T-cell (primary cell): ENCODE results near the gene VPS13D. TPM values are rescaled to one million over a fixed set of nuclear protein-coding genes. Genes with fewer than 3 reads are reported as not detected.

Source experiments
- ATAC-seq, 4 experiments: fragments of 200-7000 bp in 3 of 4; fragments of 150-1000 bp in 1 of 4; cut with Tn5 transposase; replicated peaks in 1 of 4; 1 replicate in 3 of 4; 2 replicates in 1 of 4; pipeline ENCODE4 v1.10.0; 2021; ENCODE audit warnings: moderate library complexity in 3 of 4, mild to moderate bottlenecking in 2 of 4, moderate number of reproducible peaks in 1 of 4
- CTCF ChIA-PET, 2 donors: fragments of 300-600 bp; sonication (Branson Sonifier 250); formaldehyde crosslinking; loops; one replicate each; lab custom pipeline; 2022; ENCODE audit warnings: antibody characterized with exemption in 2 of 2; lab: Charles Lee
- POLR2A ChIA-PET, 2 donors: fragments of 300-600 bp; sonication (Branson Sonifier 250); formaldehyde crosslinking; loops; one replicate each; lab custom pipeline; 2022; ENCODE audit warnings: antibody characterized with exemption in 2 of 2; lab: Charles Lee
- DNase-seq, 35 experiments: peaks; one replicate each; pipeline versions ENCODE4 v3.0.0 to v3.0.0-alpha.2; 2013 to 2023
- H3K27ac ChIP-seq: one replicate; pipeline ENCODE4 v1.5.1; 2013; ENCODE audit warnings: low read length
- H3K27me3 ChIP-seq, 2 experiments: replicated peaks in 1 of 2; 1 replicate in 1 of 2; 2 replicates in 1 of 2; pipeline versions ENCODE4 v1.6.1 to v1.7.0; 2013; ENCODE audit warnings: low read length in 1 of 2, mixed read lengths in 1 of 2; ENCODE audit not compliant: control insufficient read depth in 2 of 2, insufficient read depth in 2 of 2; ENCODE audit errors: extremely low read depth in 1 of 2
- H3K36me3 ChIP-seq, 2 donors: 1 replicate in 1 of 2; 2 replicates in 1 of 2; pipeline versions ENCODE4 v1.6.1 to v1.7.0; 2013; ENCODE audit warnings: low read length in 1 of 2; ENCODE audit not compliant: control insufficient read depth in 2 of 2, insufficient read depth in 1 of 2; ENCODE audit errors: extremely low read depth in 1 of 2
- H3K4me1 ChIP-seq, 2 experiments: 1 replicate in 1 of 2; 2 replicates in 1 of 2; pipeline versions ENCODE4 v1.6.1 to v1.7.0; 2013; ENCODE audit warnings: low read length in 2 of 2, mixed read lengths in 1 of 2; ENCODE audit not compliant: insufficient read depth in 2 of 2, control insufficient read depth in 1 of 2; ENCODE audit errors: extremely low read depth in 1 of 2
- H3K4me3 ChIP-seq, 2 donors: 1 replicate in 1 of 2; 2 replicates in 1 of 2; pipeline versions ENCODE4 v1.5.1 to v1.7.0; 2013; ENCODE audit warnings: mild to moderate bottlenecking in 2 of 2, low read length in 1 of 2, moderate library complexity in 1 of 2; ENCODE audit not compliant: control insufficient read depth in 1 of 2; ENCODE audit errors: extremely low read depth in 1 of 2
- H3K9me3 ChIP-seq: 2 replicates; pipeline ENCODE4 v1.7.0; 2013
- H3K27ac Mint-ChIP-seq, 2 donors: one replicate each; pipeline ENCODE4 v1.8.0; 2020 to 2021; ENCODE audit warnings: mild to moderate bottlenecking in 2 of 2, mixed read lengths in 2 of 2
- H3K27me3 Mint-ChIP-seq, 2 donors: one replicate each; pipeline ENCODE4 v1.8.0; 2021 to 2022; ENCODE audit warnings: mixed read lengths in 2 of 2
- H3K36me3 Mint-ChIP-seq: one replicate; pipeline ENCODE4 v1.8.0; 2021; ENCODE audit warnings: mixed read lengths
- H3K4me1 Mint-ChIP-seq, 3 donors: one replicate each; pipeline ENCODE4 v1.8.0; 2020 to 2022; ENCODE audit warnings: mixed read lengths in 3 of 3, mild to moderate bottlenecking in 1 of 3
- H3K4me3 Mint-ChIP-seq, 3 donors: one replicate each; pipeline ENCODE4 v1.8.0; 2020 to 2022; ENCODE audit warnings: mild to moderate bottlenecking in 3 of 3, mixed read lengths in 3 of 3, moderate library complexity in 3 of 3
- H3K9me3 Mint-ChIP-seq, 3 donors: one replicate each; pipeline ENCODE4 v1.8.0; 2020 to 2022; ENCODE audit warnings: mixed read lengths in 3 of 3
- WGBS: methylation state at CpG from one replicate; pipeline ENCODE4 v1.1.5; 2013; ENCODE audit warnings: missing lambda C conversion rate; ENCODE audit not compliant: insufficient coverage; 5-methylcytosine and 5-hydroxymethylcytosine counted together
- total RNA-seq, 35 experiments: library from RNA in 6 of 35; stranded (reverse) in 6 of 35; fragments of 120-200 nt in 1 of 35; gene quantifications; one replicate each; pipeline versions ENCODE4 v1.2.1 to v1.2.4 and lab custom pipeline; 2013 to 2026

Gene VPS13D
- total RNA-seq, 5 donors from 2014 or later (not counting 1 experiment from before 2014, with no cell fraction given) = 73.5 to 85.9 (median 75.8) TPM

DNA sequence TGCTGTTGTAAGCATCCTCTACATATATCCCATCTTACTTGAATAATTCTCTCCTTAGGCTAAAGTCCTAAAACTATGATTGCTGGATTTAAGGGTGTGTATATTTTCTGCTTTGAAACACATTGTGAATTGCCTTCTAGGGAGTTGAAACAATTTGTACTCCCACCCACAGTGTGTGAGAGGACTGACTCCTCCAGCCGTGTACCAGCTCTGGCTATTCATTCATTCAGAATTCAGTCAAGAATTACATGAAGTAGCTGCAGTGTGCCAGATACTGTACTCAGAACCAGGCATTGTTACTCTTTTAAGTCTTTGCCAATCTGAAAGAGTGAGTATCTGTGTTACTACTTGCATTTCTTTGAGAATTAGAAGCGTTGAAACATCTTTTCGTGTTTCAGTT is 253.2 kb downstream of the VPS13D start:
- H3K27me3 Mint-ChIP-seq = no peaks in the 10 kb centered on the region
- Histone ChIP-seq H3K27me3 (no peaks in the 10 kb centered on the region), H3K9me3 (no peaks in the 10 kb centered on the region), H3K4me1 (peaks cover 37 to 39% of the 10 kb centered on the region in 2 experiments), H3K36me3 (peaks cover 3 to 4% of the 10 kb centered on the region in 2 donors), H3K4me3 (no peak overlapping the region), H3K27ac (no peak overlapping the region)
- CTCF ChIA-PET = no interaction called here
- no CpG with 5 or more reads among the region's 3 CpGs for WGBS
- peaks cover 36% of the 10 kb centered on the region for H3K36me3 Mint-ChIP-seq
- ATAC-seq = no peak
- no peaks in the 10 kb centered on the region for H3K9me3 Mint-ChIP-seq
- no peak for DNase-seq
- POLR2A ChIA-PET = no interaction called here
- no peak overlapping the region for H3K4me3 Mint-ChIP-seq
- no peak overlapping the region for H3K27ac Mint-ChIP-seq
- peaks cover 49 to 60% (median 53%) of the 10 kb centered on the region in 3 donors for H3K4me1 Mint-ChIP-seq

DNA sequence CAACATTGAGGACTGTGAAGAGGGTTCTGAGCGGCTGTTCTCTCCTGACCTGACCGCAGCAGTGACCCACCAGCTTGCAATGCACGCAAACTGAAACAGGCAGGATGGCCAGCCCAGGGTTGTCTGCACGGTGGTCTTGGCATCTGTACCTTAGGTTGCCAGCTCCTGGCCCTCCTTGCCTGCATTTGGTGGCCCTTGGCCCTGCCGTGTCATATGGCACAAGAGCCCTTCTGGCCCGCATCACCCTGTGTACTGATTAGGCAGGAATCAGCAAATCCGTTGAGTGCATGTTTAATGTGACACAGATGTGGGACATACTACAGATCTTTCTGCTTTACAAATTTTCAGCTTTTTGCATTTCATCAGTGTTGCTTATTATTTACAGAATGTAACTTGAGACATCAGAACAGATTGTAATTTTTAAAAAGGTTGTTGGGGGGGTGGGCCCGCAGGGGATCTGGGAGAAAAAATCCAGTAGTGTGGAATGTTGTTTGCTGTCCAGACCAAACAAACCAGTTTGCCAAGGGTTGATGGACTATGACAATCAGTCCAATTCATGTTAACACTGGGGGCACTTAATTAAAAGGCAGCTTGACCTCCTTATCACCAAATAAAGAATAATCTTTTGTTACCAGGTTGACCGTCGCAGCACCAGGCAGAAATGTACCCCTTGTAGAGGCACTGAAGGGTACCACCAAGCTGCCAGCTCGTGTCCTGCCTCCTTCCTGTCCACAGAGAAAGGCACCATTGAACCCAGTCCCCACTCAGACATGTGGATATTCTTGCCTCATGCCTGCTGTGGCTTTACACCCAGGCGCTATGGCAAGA is 255.6 kb downstream of the VPS13D start:
- H3K9me3 ChIP-seq = no peaks in the 10 kb centered on the region
- H3K36me3 ChIP-seq = peaks cover 3 to 4% of the 10 kb centered on the region in 2 donors
- 99% methylated on average over 9 of the region's 12 CpGs for WGBS
- H3K4me1 ChIP-seq = peaks cover 14 to 15% of the 10 kb centered on the region in 2 experiments
- Mint-ChIP-seq H3K4me1 (peaks cover 25 to 37% (median 29%) of the 10 kb centered on the region in 3 donors), H3K9me3 (no peaks in the 10 kb centered on the region), H3K27ac (no peak overlapping the region), H3K4me3 (no peak overlapping the region), H3K27me3 (no peaks in the 10 kb centered on the region), H3K36me3 (peaks cover 46% of the 10 kb centered on the region)
- POLR2A ChIA-PET = no interaction called here
- no peak overlapping the region for H3K27ac ChIP-seq
- no peak for DNase-seq
- no peaks in the 10 kb centered on the region for H3K27me3 ChIP-seq
- CTCF ChIA-PET = no interaction called here
- ATAC-seq = no peak
- no peak overlapping the region for H3K4me3 ChIP-seq

DNA sequence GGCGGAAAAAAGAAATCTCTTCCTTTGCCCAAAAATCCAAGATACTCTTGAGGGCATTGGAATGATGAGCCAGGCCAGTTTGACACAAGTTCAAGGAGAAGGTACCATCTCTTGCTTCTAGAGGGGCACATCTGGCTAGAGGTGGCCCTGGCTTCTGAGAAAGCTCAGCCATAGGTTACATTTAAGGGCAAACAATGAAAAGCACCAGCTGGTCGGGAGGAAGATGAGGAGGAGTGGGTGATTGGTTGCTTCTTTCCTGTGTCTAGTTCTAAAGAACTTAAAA is 256.2 kb downstream of the VPS13D start:
- H3K4me1 Mint-ChIP-seq = peaks cover 19 to 31% (median 23%) of the 10 kb centered on the region in 3 donors
- ChIA-PET POLR2A (no interaction called here), CTCF (no interaction called here)
- H3K36me3 Mint-ChIP-seq = peaks cover 49% of the 10 kb centered on the region
- H3K27me3 ChIP-seq = no peaks in the 10 kb centered on the region
- H3K27ac Mint-ChIP-seq = no peak overlapping the region
- ATAC-seq (no peak), DNase-seq (no peak)
- H3K27ac ChIP-seq = no peak overlapping the region
- H3K36me3 ChIP-seq = peaks cover 3 to 8% of the 10 kb centered on the region in 2 donors
- H3K9me3 Mint-ChIP-seq = no peaks in the 10 kb centered on the region
- 83% methylated on average over 1 of the region's 2 CpGs for WGBS
- H3K9me3 ChIP-seq = no peaks in the 10 kb centered on the region
- peaks cover 9 to 11% of the 10 kb centered on the region in 2 experiments for H3K4me1 ChIP-seq
- no peaks in the 10 kb centered on the region for H3K27me3 Mint-ChIP-seq
- H3K4me3 ChIP-seq = no peak overlapping the region
- H3K4me3 Mint-ChIP-seq = no peak overlapping the region

DNA sequence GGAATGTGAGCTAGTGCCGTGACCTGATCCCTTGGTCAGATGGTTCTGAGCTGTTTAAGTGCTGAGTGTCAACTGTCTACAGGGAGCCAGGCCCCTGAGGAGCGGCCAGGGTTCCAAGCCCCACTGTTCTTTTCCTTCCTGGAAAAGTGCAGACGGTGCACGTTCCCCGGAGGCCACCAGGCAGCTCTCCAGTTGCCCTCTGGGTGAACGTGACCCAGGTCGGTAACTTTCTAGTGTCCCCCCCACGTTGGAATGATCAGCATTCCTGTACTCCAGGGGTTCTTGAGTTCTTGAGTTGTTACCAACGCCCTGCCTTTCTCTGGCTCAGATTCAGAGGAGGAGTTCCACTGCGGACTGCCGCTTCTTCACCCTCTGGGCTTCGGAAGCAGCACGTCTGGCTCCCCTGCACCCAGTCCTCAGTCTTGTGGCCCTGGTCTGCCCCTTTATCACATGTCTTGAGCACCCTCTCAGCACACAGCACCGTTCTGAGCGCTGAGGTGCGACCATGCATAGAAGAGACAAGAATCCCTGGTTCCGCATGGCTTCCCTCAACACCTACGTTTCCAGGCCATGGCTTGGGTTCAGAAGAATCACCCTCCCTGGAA is 256.7 kb downstream of the VPS13D start:
- POLR2A ChIA-PET = no interaction called here
- no peaks in the 10 kb centered on the region for H3K27me3 Mint-ChIP-seq

DNA sequence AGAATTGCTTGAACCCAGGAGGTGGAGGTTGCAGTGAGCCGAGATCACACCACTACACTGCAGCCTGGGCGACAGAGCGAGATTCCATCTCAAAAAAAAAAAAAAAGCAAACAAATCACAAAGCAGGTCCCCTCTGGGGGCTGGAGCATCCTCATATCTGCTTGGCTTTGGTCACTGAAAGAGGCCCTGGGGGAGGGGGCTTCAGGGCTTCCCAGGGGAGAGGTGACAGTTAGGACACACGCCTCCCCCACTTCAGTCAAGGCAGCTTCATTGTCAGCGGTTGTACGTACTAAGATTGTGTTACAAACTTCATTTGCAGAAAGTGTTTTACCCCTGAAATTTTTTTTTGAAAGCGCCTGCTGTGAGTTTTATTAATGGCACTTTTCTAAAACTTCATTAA is 257.7 kb downstream of the VPS13D start:
- no CpG with 5 or more reads among the region's 7 CpGs for WGBS
- Histone ChIP-seq H3K4me3 (no peak overlapping the region), H3K27ac (no peak overlapping the region), H3K4me1 (no peaks in the 10 kb centered on the region), H3K9me3 (no peaks in the 10 kb centered on the region), H3K27me3 (no peaks in the 10 kb centered on the region), H3K36me3 (peaks cover 3 to 12% of the 10 kb centered on the region in 2 donors)
- DNase-seq = no peak
- no peak overlapping the region for H3K27ac Mint-ChIP-seq
- H3K36me3 Mint-ChIP-seq = peaks cover 56% of the 10 kb centered on the region
- H3K4me1 Mint-ChIP-seq = peaks cover 7 to 17% (median 9%) of the 10 kb centered on the region in 3 donors
- no peak overlapping the region for H3K4me3 Mint-ChIP-seq
- no peaks in the 10 kb centered on the region for H3K9me3 Mint-ChIP-seq
- ChIA-PET CTCF (interaction anchor here in 1 of 2 donors (0.7 kb wide), 1 partner anchor 9 kb away, joined by 6 read pairs; no protein-coding TSS in a partner anchor), POLR2A (no interaction called here)
- H3K27me3 Mint-ChIP-seq = no peaks in the 10 kb centered on the region
- no peak for ATAC-seq

More for the DNA sequence above, 256.7 kb downstream of the VPS13D start:
- H3K27me3 ChIP-seq = no peaks in the 10 kb centered on the region
- WGBS = 88% methylated on average over 16 of the region's 18 CpGs
- H3K27ac ChIP-seq = no peak overlapping the region
- Mint-ChIP-seq H3K36me3 (peaks cover 53% of the 10 kb centered on the region), H3K4me1 (peaks cover 14 to 26% (median 18%) of the 10 kb centered on the region in 3 donors), H3K4me3 (no peak overlapping the region), H3K27ac (no peak overlapping the region), H3K9me3 (no peaks in the 10 kb centered on the region)
- peaks cover 5 to 6% of the 10 kb centered on the region in 2 experiments for H3K4me1 ChIP-seq
- H3K9me3 ChIP-seq = no peaks in the 10 kb centered on the region
- CTCF ChIA-PET = no interaction called here
- DNase-seq = no peak
- peaks cover 3 to 9% of the 10 kb centered on the region in 2 donors for H3K36me3 ChIP-seq
- no peak for ATAC-seq
- no peak overlapping the region for H3K4me3 ChIP-seq

DNA sequence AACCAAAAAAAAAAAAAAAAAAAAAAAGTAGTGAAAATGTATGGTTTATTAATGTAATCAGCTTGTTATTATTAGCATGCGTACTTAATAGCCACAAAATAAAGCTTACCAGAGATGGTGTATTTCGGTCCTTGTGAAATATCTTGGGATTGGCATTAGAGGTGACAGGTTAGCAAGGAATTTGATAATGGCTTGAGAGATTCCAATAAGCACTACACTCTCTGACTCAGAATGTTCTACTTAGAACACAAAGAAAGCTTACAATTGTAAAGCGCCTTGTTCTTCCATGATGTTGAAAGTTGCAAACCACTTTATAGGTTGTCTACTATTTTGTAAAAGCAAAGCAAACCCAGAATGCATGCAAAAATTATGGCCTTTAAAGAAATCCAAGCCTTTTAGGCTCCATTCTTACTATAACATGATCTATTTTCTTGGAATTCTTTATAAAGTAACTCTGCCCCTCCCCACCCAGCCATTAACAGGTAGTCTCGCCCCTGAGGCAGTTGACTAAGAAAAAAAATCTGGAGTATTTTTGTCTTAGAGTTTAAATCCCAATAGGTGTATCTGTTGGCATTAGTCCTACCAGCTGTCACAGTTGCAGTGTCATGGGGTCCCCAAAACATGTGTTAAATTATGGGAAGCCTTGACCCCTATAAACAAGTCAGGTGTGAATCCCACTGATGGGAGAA is 259.0 kb downstream of the VPS13D start:
- H3K27me3 ChIP-seq = no peaks in the 10 kb centered on the region
- no peak overlapping the region for H3K27ac Mint-ChIP-seq
- H3K4me3 ChIP-seq = no peak overlapping the region
- H3K27me3 Mint-ChIP-seq = no peaks in the 10 kb centered on the region
- CTCF ChIA-PET = interaction anchor here in 1 of 2 donors (0.6 kb wide), 3 partner anchors 22 to 851 kb away, joined by 3 to 5 read pairs (median 5); no protein-coding TSS in a partner anchor
- H3K9me3 Mint-ChIP-seq = no peaks in the 10 kb centered on the region
- DNase-seq = no peak
- H3K9me3 ChIP-seq = no peaks in the 10 kb centered on the region
- WGBS = 100% methylated on average over 1 of the region's 4 CpGs
- no peak overlapping the region for H3K27ac ChIP-seq
- no peak overlapping the region for H3K4me3 Mint-ChIP-seq
- POLR2A ChIA-PET = interaction anchor here in 1 of 2 donors (0.6 kb wide), 1 partner anchor 34 kb away, joined by 4 read pairs; no protein-coding TSS in a partner anchor
- H3K4me1 Mint-ChIP-seq = peaks cover 7 to 17% (median 9%) of the 10 kb centered on the region in 3 donors
- peaks cover 62% of the 10 kb centered on the region for H3K36me3 Mint-ChIP-seq
- peaks cover 3 to 15% of the 10 kb centered on the region in 2 donors for H3K36me3 ChIP-seq
- no peaks in the 10 kb centered on the region for H3K4me1 ChIP-seq
- ATAC-seq = no peak
